Measurements from ENCODE around the gene KCNE3.

DNA sequence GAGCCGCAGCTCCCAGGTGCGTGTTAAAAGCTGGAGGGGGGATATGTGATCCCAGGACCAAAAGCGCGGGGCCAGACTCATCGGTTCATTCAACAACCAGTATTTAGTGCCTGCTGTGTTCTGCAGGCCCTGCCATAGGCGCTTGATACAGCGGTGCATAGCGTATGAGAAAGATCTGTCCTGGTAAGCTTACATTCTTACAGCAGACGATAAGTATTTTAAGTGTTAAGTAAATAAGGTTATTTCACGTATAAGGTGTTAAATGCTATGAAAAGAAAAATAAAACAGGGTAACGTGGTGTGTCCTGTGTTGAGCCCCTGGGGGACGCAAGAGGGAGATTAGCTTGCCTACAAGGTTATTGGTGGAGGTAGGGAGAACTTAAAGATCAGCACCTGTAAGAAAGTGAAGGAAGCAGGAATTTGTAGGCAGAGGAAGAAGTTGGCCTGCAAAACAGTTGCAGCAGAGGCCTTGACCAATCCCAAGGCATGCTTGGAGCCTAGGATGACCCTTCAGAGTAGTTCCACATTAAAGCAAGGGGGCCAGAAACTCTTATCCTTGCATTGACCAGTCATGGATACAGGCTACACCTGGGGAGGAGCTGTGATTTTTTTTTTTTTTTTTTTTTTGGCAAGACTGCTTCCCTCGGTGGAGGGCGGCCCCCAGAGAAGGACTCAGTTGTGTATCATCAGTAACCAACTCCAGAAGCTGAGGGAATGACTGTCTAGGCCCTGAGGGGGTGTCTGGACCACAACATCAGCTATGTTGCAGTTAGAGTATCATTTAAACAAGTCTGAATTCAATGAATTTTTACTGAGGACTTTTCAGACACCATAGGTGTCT lies 26.7 kb upstream of the KCNE3 start:
- TF ChIP-seq EZH2 (IDR thresholded peaks at IDR 0.05; ENCODE audit: borderline replicate concordance, low read depth, low read length, poor library complexity, severe bottlenecking), result no peak
- TF ChIP-seq, protein P1, sequence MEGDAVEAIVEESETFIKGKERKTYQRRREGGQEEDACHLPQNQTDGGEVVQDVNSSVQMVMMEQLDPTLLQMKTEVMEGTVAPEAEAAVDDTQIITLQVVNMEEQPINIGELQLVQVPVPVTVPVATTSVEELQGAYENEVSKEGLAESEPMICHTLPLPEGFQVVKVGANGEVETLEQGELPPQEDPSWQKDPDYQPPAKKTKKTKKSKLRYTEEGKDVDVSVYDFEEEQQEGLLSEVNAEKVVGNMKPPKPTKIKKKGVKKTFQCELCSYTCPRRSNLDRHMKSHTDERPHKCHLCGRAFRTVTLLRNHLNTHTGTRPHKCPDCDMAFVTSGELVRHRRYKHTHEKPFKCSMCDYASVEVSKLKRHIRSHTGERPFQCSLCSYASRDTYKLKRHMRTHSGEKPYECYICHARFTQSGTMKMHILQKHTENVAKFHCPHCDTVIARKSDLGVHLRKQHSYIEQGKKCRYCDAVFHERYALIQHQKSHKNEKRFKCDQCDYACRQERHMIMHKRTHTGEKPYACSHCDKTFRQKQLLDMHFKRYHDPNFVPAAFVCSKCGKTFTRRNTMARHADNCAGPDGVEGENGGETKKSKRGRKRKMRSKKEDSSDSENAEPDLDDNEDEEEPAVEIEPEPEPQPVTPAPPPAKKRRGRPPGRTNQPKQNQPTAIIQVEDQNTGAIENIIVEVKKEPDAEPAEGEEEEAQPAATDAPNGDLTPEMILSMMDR (conservative IDR thresholded peaks at IDR 0.05; ENCODE audit: low read depth, low read length), result no peak
